D721Med (cell line): ENCODE measurements around the gene PRKCQ.

Experiments
- DNase-seq: peaks from one replicate; pipeline ENCODE4 v3.0.0; 2011; ENCODE audit warnings: low spot score; ENCODE audit not compliant: insufficient read length
- FAIRE-seq: peaks from 2 replicates; lab custom pipeline; 2011; peaks lifted over from hg19 to GRCh38; lab: Jason Lieb, UNC
- CTCF ChIP-seq: IDR thresholded peaks from 2 replicates; pipeline ENCODE4 v1.5.1; 2012; ENCODE audit warnings: mild to moderate bottlenecking, control low read depth; ENCODE audit not compliant: insufficient read depth; ENCODE audit errors: missing control alignments

PRKCQ gene

DNA sequence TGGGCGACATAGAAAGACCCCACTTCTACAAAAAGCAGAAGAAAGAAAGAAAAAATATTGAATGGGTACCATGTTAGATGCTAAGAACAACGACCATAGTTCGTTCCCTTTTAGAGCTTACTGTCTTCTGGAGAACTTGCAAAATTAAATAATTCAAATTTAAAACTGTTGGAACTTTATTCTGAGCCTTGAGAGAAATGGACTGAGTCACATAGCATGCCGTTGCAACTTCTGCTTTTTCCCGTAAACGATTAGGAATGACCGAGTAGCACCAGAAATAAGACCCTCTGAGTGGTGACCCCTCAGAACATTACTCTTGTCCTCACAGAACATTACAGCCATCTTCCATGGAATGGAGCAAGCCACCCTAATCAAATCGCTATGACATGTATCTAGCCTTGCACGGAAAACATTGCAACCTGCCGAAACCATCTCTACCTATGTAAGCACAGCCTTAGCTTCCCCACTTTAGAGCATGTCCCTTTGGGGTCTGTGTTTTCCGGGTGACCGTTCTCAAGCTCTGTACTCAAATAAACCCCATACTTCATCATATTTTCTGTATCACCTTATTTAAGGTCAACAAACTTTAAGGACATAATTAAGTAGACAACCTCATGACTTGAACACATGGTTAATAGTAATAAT, 179.1 kb downstream of the PRKCQ start:
- no peak for DNase-seq
- FAIRE-seq: no peak
- TF ChIP-seq CTCF: no peak

DNA sequence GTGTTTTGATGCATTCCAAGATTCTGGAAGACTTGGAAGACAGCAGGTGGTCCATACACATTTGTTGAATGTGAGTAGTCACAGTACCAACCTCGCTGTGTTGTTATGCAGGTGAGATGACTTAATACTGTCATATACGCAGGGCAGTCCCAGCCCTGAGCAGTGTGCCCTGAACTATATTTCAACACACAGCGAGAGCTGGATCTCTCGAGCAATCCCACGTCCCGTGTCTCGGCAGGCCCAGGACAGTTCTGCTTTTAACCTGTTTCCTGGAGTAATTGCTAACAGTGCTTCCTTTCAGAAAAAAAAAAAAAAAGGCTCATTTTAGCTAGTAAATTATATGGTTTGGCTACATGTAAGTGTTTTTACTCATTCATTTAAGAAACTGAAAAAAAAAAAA, 179.7 kb downstream of the PRKCQ start:
- FAIRE-seq: no peak
- DNase-seq: no peak
- TF ChIP-seq CTCF: no peak

GRCh38 chr10:6399879-6400278, 180.2 kb downstream of the PRKCQ start:
- FAIRE-seq (no peak), DNase-seq (no peak)
- TF ChIP-seq CTCF: no peak

DNA sequence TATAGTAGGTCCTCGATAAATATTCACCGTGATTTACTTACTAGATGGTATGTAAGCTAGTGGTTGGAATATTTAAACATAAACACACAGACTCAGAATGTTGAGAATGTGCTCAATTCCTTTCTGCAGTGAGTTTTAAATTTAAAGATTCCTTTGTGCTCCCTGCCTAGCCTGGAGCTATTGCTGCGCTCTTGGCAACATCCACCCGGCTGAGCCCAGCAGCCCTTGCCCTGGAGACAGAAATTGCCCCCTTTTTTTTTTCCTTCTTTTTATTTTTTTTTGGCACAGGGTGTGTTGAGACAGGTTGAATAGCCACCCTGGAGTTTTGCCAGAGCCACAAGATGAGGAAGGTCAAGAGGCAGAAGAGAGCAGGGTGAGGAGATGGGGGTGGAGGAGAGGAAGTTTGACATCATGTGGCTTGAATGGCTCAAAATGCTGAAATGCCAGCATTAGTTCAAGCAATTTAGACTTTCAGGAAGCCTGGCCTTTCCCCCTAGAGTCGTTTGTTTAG, 180.8 kb downstream of the PRKCQ start:
- DNase-seq (no peak), FAIRE-seq (no peak)
- TF ChIP-seq CTCF: no peak

GRCh38 chr10:6398399-6398798, 181.7 kb downstream of the PRKCQ start:
- FAIRE-seq (no peak), DNase-seq (no peak)

GRCh38 chr10:6396652-6397051, 183.4 kb downstream of the PRKCQ start:
- no peak for TF ChIP-seq CTCF
- FAIRE-seq: no peak
- no peak for DNase-seq

More at GRCh38 chr10:6398399-6398798, 181.7 kb downstream of the PRKCQ start:
- TF ChIP-seq CTCF: no peak

- no peak for TF ChIP-seq CTCF
- FAIRE-seq: no peak
- DNase-seq: no peak
Measured at GRCh38 chr10:6396226-6396625, 183.8 kb downstream of the PRKCQ start.
